T-helper 1 cell treated with Interleukin-12 subunit alpha and Interleukin-12 subunit beta and Interleukin-4 antibody, amounts not matched to agents 30 μg/mL and 1 μg/mL, for 36 hours (primary cell): Measurements from ENCODE around the gene MACROD1.

Experiments used
- H3K27ac Mint-ChIP-seq: one replicate; pipeline ENCODE4 v1.8.0; 2021; ENCODE audit warnings: mild to moderate bottlenecking, mixed read lengths
- H3K27me3 Mint-ChIP-seq: one replicate; pipeline ENCODE4 v1.8.0; 2021; ENCODE audit warnings: low read depth, mixed read lengths
- H3K36me3 Mint-ChIP-seq: one replicate; pipeline ENCODE4 v1.8.0; 2021; ENCODE audit warnings: low read depth, mixed read lengths
- H3K4me1 Mint-ChIP-seq: one replicate; pipeline ENCODE4 v1.8.0; 2021; ENCODE audit warnings: low read depth, mixed read lengths
- H3K4me3 Mint-ChIP-seq: one replicate; pipeline ENCODE4 v1.8.0; 2021; ENCODE audit warnings: mild to moderate bottlenecking, moderate library complexity, mixed read lengths
- H3K9me3 Mint-ChIP-seq: one replicate; pipeline ENCODE4 v1.8.0; 2021; ENCODE audit warnings: mixed read lengths

Gene MACROD1

GRCh38 chr11:64132982-64133705, 32.8 kb downstream of the MACROD1 start:
- no peaks in the 10 kb centered on the region for H3K27me3 Mint-ChIP-seq
- no peaks in the 10 kb centered on the region for H3K9me3 Mint-ChIP-seq
- no peaks in the 10 kb centered on the region for H3K4me1 Mint-ChIP-seq
- no peak overlapping the region for H3K4me3 Mint-ChIP-seq
- no peak overlapping the region for H3K27ac Mint-ChIP-seq
- H3K36me3 Mint-ChIP-seq: no peaks in the 10 kb centered on the region

DNA sequence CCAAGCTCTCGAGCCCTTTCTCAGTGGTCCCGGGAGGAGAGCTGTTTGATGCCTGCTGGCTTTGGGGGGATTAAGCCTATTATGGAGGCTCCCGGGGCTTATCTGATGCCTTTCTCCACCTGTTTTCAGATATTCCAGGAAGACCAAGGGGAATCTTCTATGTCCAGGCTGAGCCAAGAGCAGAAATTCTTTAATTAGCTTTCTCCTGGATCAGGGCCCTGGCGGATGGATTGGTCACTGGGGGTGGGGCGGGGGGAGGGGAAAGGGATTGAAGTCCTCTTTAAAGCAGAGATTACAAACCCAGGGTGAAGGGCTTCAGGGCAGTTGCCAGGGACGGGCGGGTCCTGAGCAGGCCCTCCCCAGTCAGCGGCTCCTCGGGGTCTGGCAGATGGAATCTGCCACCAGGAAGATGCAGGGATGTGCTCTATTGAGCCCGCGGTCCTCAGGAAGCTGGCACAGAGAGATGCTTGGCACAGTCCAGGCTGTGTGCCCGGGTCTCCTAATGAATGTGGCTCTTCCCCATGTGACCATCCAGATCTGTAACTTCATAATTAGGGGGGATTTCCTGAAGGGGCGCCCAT, 33.6 kb downstream of the MACROD1 start:
- no peaks in the 10 kb centered on the region for H3K27me3 Mint-ChIP-seq
- H3K4me1 Mint-ChIP-seq: no peaks in the 10 kb centered on the region
- no peak overlapping the region for H3K27ac Mint-ChIP-seq
- H3K36me3 Mint-ChIP-seq: no peaks in the 10 kb centered on the region
- no peak overlapping the region for H3K4me3 Mint-ChIP-seq
- H3K9me3 Mint-ChIP-seq: no peaks in the 10 kb centered on the region

- no peaks in the 10 kb centered on the region for H3K36me3 Mint-ChIP-seq
- no peak overlapping the region for H3K27ac Mint-ChIP-seq
Observed at GRCh38 chr11:64131683-64132190, 34.2 kb downstream of the MACROD1 start.

DNA sequence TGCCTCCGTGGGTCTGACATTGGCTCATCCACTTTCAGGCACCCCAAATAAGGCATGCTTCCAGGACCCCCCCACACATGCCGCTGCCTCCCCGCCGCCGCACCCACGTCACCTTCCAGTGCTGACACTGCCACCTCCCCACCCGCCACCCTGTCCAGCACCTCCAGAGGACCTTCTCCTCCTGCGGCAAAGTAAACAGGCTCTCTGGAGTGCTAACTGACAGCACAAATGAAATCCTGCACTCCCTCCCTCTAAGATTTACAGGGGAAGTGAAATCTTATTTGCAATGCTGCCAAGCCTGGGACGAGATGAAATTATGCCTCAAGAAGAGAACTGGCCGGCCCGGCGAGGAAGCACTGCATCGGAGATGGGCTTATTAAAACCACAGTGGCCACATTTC, 35.3 kb downstream of the MACROD1 start:
- no peaks in the 10 kb centered on the region for H3K27me3 Mint-ChIP-seq
- H3K4me3 Mint-ChIP-seq: no peak overlapping the region
- peaks cover 2% of the 10 kb centered on the region for H3K4me1 Mint-ChIP-seq
- H3K27ac Mint-ChIP-seq: no peak overlapping the region
- H3K9me3 Mint-ChIP-seq: no peaks in the 10 kb centered on the region
- H3K36me3 Mint-ChIP-seq: no peaks in the 10 kb centered on the region

More at GRCh38 chr11:64131683-64132190, 34.2 kb downstream of the MACROD1 start:
- H3K4me3 Mint-ChIP-seq: no peak overlapping the region
- H3K9me3 Mint-ChIP-seq: no peaks in the 10 kb centered on the region
- H3K27me3 Mint-ChIP-seq: no peaks in the 10 kb centered on the region
- no peaks in the 10 kb centered on the region for H3K4me1 Mint-ChIP-seq

DNA sequence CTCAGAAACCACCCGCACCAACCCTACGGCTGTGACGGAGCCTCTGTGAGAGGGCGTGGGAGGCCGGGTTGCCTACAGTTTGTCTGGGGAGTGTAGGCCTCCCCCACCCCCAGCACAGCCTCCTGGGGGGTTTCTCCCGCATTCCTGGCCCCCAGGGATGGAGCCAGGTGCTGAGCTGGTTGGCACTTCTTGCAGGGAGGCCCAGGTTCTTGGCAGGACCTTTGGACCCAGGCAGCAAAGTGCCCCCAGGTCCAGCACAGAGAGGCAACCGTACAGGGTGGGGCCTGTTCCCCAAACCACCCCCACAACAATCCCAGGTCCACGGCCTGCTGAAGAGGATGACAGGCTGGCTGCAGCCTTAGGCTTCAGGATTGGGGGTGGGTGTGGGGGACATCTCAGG, 36.5 kb downstream of the MACROD1 start:
- Mint-ChIP-seq H3K9me3 (no peaks in the 10 kb centered on the region), H3K36me3 (no peaks in the 10 kb centered on the region), H3K27me3 (no peaks in the 10 kb centered on the region), H3K4me3 (no peak overlapping the region), H3K4me1 (peaks cover 2% of the 10 kb centered on the region), H3K27ac (no peak overlapping the region)

- Mint-ChIP-seq H3K27ac (no peak overlapping the region), H3K4me3 (no peak overlapping the region)
Observed at GRCh38 chr11:64128255-64129006, 37.5 kb downstream of the MACROD1 start.

GRCh38 chr11:64127267-64128072, 38.4 kb downstream of the MACROD1 start:
- Mint-ChIP-seq H3K27me3 (no peaks in the 10 kb centered on the region), H3K36me3 (no peaks in the 10 kb centered on the region), H3K27ac (no peak overlapping the region), H3K9me3 (no peaks in the 10 kb centered on the region), H3K4me1 (peaks cover 2% of the 10 kb centered on the region), H3K4me3 (no peak overlapping the region)

More at GRCh38 chr11:64128255-64129006, 37.5 kb downstream of the MACROD1 start:
- Mint-ChIP-seq H3K9me3 (no peaks in the 10 kb centered on the region), H3K4me1 (peaks cover 2% of the 10 kb centered on the region), H3K27me3 (no peaks in the 10 kb centered on the region), H3K36me3 (no peaks in the 10 kb centered on the region)

DNA sequence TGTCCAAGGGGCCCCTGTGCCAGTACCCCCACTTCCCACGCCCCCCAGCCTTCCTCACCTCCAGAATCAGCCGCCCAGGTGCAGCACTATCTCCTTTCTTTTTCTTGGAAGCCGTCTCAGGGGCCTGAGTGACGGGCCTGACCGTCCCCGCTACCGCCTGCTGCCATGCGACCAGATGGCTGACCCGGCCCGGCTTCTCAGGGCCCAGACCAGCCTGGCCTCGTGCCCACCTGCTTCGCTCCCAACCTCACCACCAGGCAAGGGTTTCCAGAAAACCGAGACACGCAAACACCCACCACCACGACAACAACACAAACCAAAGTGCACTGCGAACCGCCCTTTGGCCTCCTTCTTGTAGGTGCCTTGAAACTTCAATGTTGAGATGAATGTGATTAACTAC, 39.1 kb downstream of the MACROD1 start:
- Mint-ChIP-seq H3K9me3 (no peaks in the 10 kb centered on the region), H3K4me1 (peaks cover 2% of the 10 kb centered on the region), H3K27ac (no peak overlapping the region), H3K27me3 (no peaks in the 10 kb centered on the region), H3K36me3 (no peaks in the 10 kb centered on the region), H3K4me3 (no peak overlapping the region)

GRCh38 chr11:64126371-64126770, 39.5 kb downstream of the MACROD1 start:
- Mint-ChIP-seq H3K36me3 (no peaks in the 10 kb centered on the region), H3K27me3 (no peaks in the 10 kb centered on the region), H3K4me1 (peaks cover 2% of the 10 kb centered on the region), H3K27ac (no peak overlapping the region), H3K9me3 (no peaks in the 10 kb centered on the region), H3K4me3 (no peak overlapping the region)

- Mint-ChIP-seq H3K9me3 (no peaks in the 10 kb centered on the region), H3K4me3 (no peak overlapping the region), H3K4me1 (peaks cover 2% of the 10 kb centered on the region), H3K36me3 (no peaks in the 10 kb centered on the region), H3K27me3 (no peaks in the 10 kb centered on the region), H3K27ac (no peak overlapping the region)
Observed at GRCh38 chr11:64125676-64126075, 40.2 kb downstream of the MACROD1 start.

GRCh38 chr11:64124147-64124546, 41.8 kb downstream of the MACROD1 start:
- no peaks in the 10 kb centered on the region for H3K27me3 Mint-ChIP-seq
- peaks cover 2% of the 10 kb centered on the region for H3K4me1 Mint-ChIP-seq
- no peaks in the 10 kb centered on the region for H3K36me3 Mint-ChIP-seq
- H3K9me3 Mint-ChIP-seq: no peaks in the 10 kb centered on the region
- no peak overlapping the region for H3K27ac Mint-ChIP-seq
- no peak overlapping the region for H3K4me3 Mint-ChIP-seq

GRCh38 chr11:64123679-64124078, 42.2 kb downstream of the MACROD1 start:
- H3K36me3 Mint-ChIP-seq: no peaks in the 10 kb centered on the region
- H3K4me1 Mint-ChIP-seq: peaks cover 2% of the 10 kb centered on the region
- no peaks in the 10 kb centered on the region for H3K27me3 Mint-ChIP-seq
- H3K27ac Mint-ChIP-seq: no peak overlapping the region
- no peaks in the 10 kb centered on the region for H3K9me3 Mint-ChIP-seq
- H3K4me3 Mint-ChIP-seq: no peak overlapping the region

- H3K9me3 Mint-ChIP-seq: no peaks in the 10 kb centered on the region
- no peak overlapping the region for H3K27ac Mint-ChIP-seq
- H3K36me3 Mint-ChIP-seq: no peaks in the 10 kb centered on the region
- H3K4me1 Mint-ChIP-seq: peaks cover 2% of the 10 kb centered on the region
- no peaks in the 10 kb centered on the region for H3K27me3 Mint-ChIP-seq
- H3K4me3 Mint-ChIP-seq: no peak overlapping the region
Observed at GRCh38 chr11:64122411-64123410, 43.2 kb downstream of the MACROD1 start.
